ENCODE results near the gene OR2A12. TPM values are rescaled to one million over a fixed set of nuclear protein-coding genes. Genes with fewer than 3 reads are reported as not detected.

The OR2A12 gene
- total RNA-seq, 4 donors from 2014 or later = not detected

DNA sequence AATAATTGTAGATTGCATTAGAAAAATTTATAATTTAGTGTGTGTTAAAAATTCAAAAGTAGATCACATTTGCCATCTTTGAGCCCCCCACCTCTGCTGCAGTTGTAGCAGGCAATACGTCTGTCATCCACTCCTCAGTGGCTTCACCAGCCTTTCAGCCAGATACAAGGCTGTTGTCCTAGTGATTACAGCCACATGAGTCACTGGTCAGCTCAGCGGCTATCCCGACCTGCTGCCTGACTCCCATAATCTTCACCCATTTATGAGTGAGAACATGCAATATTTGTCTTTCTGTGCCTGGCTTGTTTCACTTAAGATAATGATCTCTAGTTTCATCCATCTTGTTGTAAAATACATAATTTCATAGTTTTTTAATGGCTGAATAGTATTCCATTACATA lies 28.1 kb upstream of the OR2A12 start:
- DNase-seq (ENCODE audit: low spot score) (no peak), ATAC-seq (ENCODE audit: low FRiP score) (no peak)
- TF ChIP-seq, protein P1, sequence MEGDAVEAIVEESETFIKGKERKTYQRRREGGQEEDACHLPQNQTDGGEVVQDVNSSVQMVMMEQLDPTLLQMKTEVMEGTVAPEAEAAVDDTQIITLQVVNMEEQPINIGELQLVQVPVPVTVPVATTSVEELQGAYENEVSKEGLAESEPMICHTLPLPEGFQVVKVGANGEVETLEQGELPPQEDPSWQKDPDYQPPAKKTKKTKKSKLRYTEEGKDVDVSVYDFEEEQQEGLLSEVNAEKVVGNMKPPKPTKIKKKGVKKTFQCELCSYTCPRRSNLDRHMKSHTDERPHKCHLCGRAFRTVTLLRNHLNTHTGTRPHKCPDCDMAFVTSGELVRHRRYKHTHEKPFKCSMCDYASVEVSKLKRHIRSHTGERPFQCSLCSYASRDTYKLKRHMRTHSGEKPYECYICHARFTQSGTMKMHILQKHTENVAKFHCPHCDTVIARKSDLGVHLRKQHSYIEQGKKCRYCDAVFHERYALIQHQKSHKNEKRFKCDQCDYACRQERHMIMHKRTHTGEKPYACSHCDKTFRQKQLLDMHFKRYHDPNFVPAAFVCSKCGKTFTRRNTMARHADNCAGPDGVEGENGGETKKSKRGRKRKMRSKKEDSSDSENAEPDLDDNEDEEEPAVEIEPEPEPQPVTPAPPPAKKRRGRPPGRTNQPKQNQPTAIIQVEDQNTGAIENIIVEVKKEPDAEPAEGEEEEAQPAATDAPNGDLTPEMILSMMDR (IDR thresholded peaks at IDR 0.05) = no peak

GRCh38 chr7:144063710-144064109 lies 22.4 kb upstream of the OR2A12 start:
- ATAC-seq (ENCODE audit: low FRiP score) (no peak), DNase-seq (ENCODE audit: low spot score) (no peak)
- TF ChIP-seq, protein P1 (IDR thresholded peaks at IDR 0.05) = no peak

DNA sequence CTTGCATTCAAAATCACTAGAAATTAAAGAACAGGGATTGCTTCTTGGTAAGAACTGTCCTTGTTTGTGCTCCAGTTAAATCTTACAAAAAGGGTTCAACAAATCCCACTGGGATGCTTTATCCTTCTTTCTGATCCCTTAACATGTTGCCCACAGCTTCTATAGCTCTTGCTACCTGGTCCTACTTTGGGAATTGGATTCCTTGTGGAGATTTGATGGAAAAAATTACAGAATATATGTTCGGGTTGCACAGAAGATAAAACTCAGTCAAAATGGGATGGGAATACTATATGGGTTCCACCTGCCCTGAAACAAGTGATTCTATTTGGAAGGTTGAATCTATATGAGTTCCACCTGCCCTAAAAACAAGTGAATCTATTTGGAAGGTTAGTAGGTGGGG lies 16.6 kb upstream of the OR2A12 start, which contains the start of gene OR2A25:
Gene OR2A25 (plus strand): TSS at position 301 of the 400 bp plus-strand sequence. CDS start 4,409 bp downstream, outside the sequence.
- DNase-seq (ENCODE audit: low spot score) (no peak), ATAC-seq (ENCODE audit: low FRiP score) (no peak)
- TF ChIP-seq, protein P1 (IDR thresholded peaks at IDR 0.05) = no peak

GRCh38 chr7:144069953-144070352 lies 16.1 kb upstream of the OR2A12 start:
- DNase-seq (ENCODE audit: low spot score) = no peak
- TF ChIP-seq, protein P1 (IDR thresholded peaks at IDR 0.05) = no peak
- ATAC-seq (ENCODE audit: low FRiP score) = no peak

GRCh38 chr7:144074374-144074773 lies 11.7 kb upstream of the OR2A12 start:
- DNase-seq (ENCODE audit: low spot score) = no peak
- ATAC-seq (ENCODE audit: low FRiP score) = no peak
- TF ChIP-seq, protein P1 (IDR thresholded peaks at IDR 0.05) = no peak

GRCh38 chr7:144086730-144087129 lies 652 bp downstream of the OR2A12 start:
- DNase-seq (ENCODE audit: low spot score) (no peak), ATAC-seq (ENCODE audit: low FRiP score) (no peak)
- TF ChIP-seq, protein P1 (IDR thresholded peaks at IDR 0.05) = no peak

- no peak for DNase-seq (ENCODE audit: low spot score)
- no peak for ATAC-seq (ENCODE audit: low FRiP score)
- TF ChIP-seq, protein P1 (IDR thresholded peaks at IDR 0.05) = no peak
Measured at GRCh38 chr7:144087230-144087629, 1.2 kb downstream of the OR2A12 start.
